Activated B cell treated with CpG ODN at 0.5 μM for 24 hours (primary cell): ENCODE data around the gene SULT1E1. TPM values are rescaled to one million over a fixed set of nuclear protein-coding genes. Genes with fewer than 3 reads are reported as not detected.

Experiments used
- ATAC-seq: fragments of 200-7000 bp; cut with Tn5 transposase; one replicate; pipeline ENCODE4 v1.10.0; 2021; ENCODE audit warnings: low read depth, mild to moderate bottlenecking, moderate library complexity
- CTCF ChIA-PET: fragments of 350-600 bp; sonication (Branson Sonifier 250); formaldehyde crosslinking; loops from one replicate; lab custom pipeline; 2021; ENCODE audit warnings: antibody characterized with exemption; lab: Charles Lee
- POLR2A ChIA-PET: fragments of 350-600 bp; sonication (Branson Sonifier 250); formaldehyde crosslinking; loops from one replicate; lab custom pipeline; 2021; ENCODE audit warnings: antibody characterized with exemption; lab: Charles Lee
- DNase-seq: peaks from one replicate; pipeline ENCODE4 v3.0.0; 2022
- H3K27ac Mint-ChIP-seq: one replicate; pipeline ENCODE4 v1.8.0; 2020; ENCODE audit warnings: mixed read lengths
- H3K27me3 Mint-ChIP-seq: one replicate; pipeline ENCODE4 v1.8.0; 2021; ENCODE audit warnings: mixed read lengths
- H3K36me3 Mint-ChIP-seq: one replicate; pipeline ENCODE4 v1.8.0; 2021; ENCODE audit warnings: low read depth, mixed read lengths
- H3K4me1 Mint-ChIP-seq: one replicate; pipeline ENCODE4 v1.8.0; 2021; ENCODE audit warnings: mixed read lengths
- H3K4me3 Mint-ChIP-seq: one replicate; pipeline ENCODE4 v1.8.0; 2020; ENCODE audit warnings: mild to moderate bottlenecking, mixed read lengths
- H3K9me3 Mint-ChIP-seq: one replicate; pipeline ENCODE4 v1.8.0; 2020; ENCODE audit warnings: mixed read lengths
- CTCF ChIP-seq: fragments of 200-600 bp; IDR thresholded peaks from one replicate; pipeline ENCODE4 v1.8.0; 2022; ENCODE audit warnings: antibody characterized with exemption, mild to moderate bottlenecking
- intact Hi-C: fragments of 100-400 bp; cut with micrococcal nuclease; formaldehyde crosslinking; loops from one replicate; pipeline ENCODE4 v1.15.1; 2024
- total RNA-seq: library from RNA; stranded (reverse); gene quantifications from 2 replicates; pipeline ENCODE4 v1.2.3, GENCODE V29; 2022

The SULT1E1 gene
- total RNA-seq, 1 donor from 2014 or later: not detected

- intact Hi-C loops: loop anchor here (10.0 kb wide), 1 partner anchor 611 kb away; no protein-coding TSS in a partner anchor
- no peak for DNase-seq
- no peak overlapping the region for H3K27ac Mint-ChIP-seq
- no peaks in the 10 kb centered on the region for H3K27me3 Mint-ChIP-seq
- TF ChIP-seq CTCF: no peak
- H3K4me1 Mint-ChIP-seq: no peaks in the 10 kb centered on the region
- CTCF ChIA-PET: no interaction called here
- POLR2A ChIA-PET: no interaction called here
- no peaks in the 10 kb centered on the region for H3K9me3 Mint-ChIP-seq
- no peaks in the 10 kb centered on the region for H3K36me3 Mint-ChIP-seq
- no peak for ATAC-seq
- no peak overlapping the region for H3K4me3 Mint-ChIP-seq
Observed at GRCh38 chr4:69894186-69894585, 34.2 kb upstream of the SULT1E1 start.

GRCh38 chr4:69888336-69888735, 28.4 kb upstream of the SULT1E1 start:
- intact Hi-C loops: no loop called here

GRCh38 chr4:69882150-69882549, 22.2 kb upstream of the SULT1E1 start:
- ChIA-PET POLR2A (no interaction called here), CTCF (interaction anchor here (1.1 kb wide), 1 partner anchor 15 kb away, joined by 3 read pairs; no protein-coding TSS in a partner anchor)
- ATAC-seq (no peak), DNase-seq (no peak)
- peaks cover 3% of the 10 kb centered on the region for H3K9me3 Mint-ChIP-seq
- H3K4me3 Mint-ChIP-seq: no peak overlapping the region
- H3K36me3 Mint-ChIP-seq: no peaks in the 10 kb centered on the region
- no peaks in the 10 kb centered on the region for H3K27me3 Mint-ChIP-seq
- H3K4me1 Mint-ChIP-seq: no peaks in the 10 kb centered on the region
- H3K27ac Mint-ChIP-seq: no peak overlapping the region
- TF ChIP-seq CTCF: no peak
- intact Hi-C loops: no loop called here

More at GRCh38 chr4:69888336-69888735, 28.4 kb upstream of the SULT1E1 start:
- CTCF ChIA-PET: no interaction called here
- POLR2A ChIA-PET: no interaction called here
- TF ChIP-seq CTCF: no peak
- peaks cover 2% of the 10 kb centered on the region for H3K9me3 Mint-ChIP-seq
- H3K36me3 Mint-ChIP-seq: no peaks in the 10 kb centered on the region
- ATAC-seq: no peak
- H3K27ac Mint-ChIP-seq: no peak overlapping the region
- H3K27me3 Mint-ChIP-seq: no peaks in the 10 kb centered on the region
- H3K4me1 Mint-ChIP-seq: no peaks in the 10 kb centered on the region
- DNase-seq: no peak
- H3K4me3 Mint-ChIP-seq: no peak overlapping the region

GRCh38 chr4:69881173-69881773, 21.3 kb upstream of the SULT1E1 start:
- no peaks in the 10 kb centered on the region for H3K36me3 Mint-ChIP-seq
- no peaks in the 10 kb centered on the region for H3K27me3 Mint-ChIP-seq
- DNase-seq (no peak), ATAC-seq (no peak)
- H3K4me1 Mint-ChIP-seq: no peaks in the 10 kb centered on the region
- POLR2A ChIA-PET: no interaction called here
- no peak overlapping the region for H3K27ac Mint-ChIP-seq
- TF ChIP-seq CTCF: no peak
- intact Hi-C loops: loop anchor here (1.0 to 2.0 kb wide), 2 partner anchors 192 to 1608 kb away; no protein-coding TSS in a partner anchor
- peaks cover 3% of the 10 kb centered on the region for H3K9me3 Mint-ChIP-seq
- H3K4me3 Mint-ChIP-seq: no peak overlapping the region
- CTCF ChIA-PET: interaction anchor here (1.0 to 1.1 kb wide), 2 partner anchors 14 to 1383 kb away, joined by 3 read pairs; no protein-coding TSS in a partner anchor

GRCh38 chr4:69878250-69878649, 18.3 kb upstream of the SULT1E1 start:
- CTCF ChIA-PET: no interaction called here
- Mint-ChIP-seq H3K27ac (no peak overlapping the region), H3K27me3 (no peaks in the 10 kb centered on the region), H3K4me3 (no peak overlapping the region), H3K9me3 (peaks cover under 1% of the 10 kb centered on the region), H3K36me3 (no peaks in the 10 kb centered on the region), H3K4me1 (no peaks in the 10 kb centered on the region)
- no peak for ATAC-seq
- no peak for DNase-seq
- intact Hi-C loops: no loop called here
- no peak for TF ChIP-seq CTCF
- POLR2A ChIA-PET: no interaction called here
